ENCODE data around the gene STK32C. TPM values are rescaled to one million over a fixed set of nuclear protein-coding genes. Genes with fewer than 3 reads are reported as not detected.

STK32C gene
- polyA plus RNA-seq, 1 donor from 2014 or later: 23.2 TPM

- H3K9me2 ChIP-seq (ENCODE audit: insufficient read depth, low read length): no peaks in the 10 kb centered on the region
- peaks cover 4% of the 10 kb centered on the region for H3K27me3 ChIP-seq (ENCODE audit: insufficient read depth, low read depth, low read length)
- no peak overlapping the region for H3K27ac ChIP-seq (ENCODE audit: low read length)
- H3K79me2 ChIP-seq (replicated peaks; ENCODE audit: insufficient read depth, low read length): no peaks in the 10 kb centered on the region
- no peak overlapping the region for H3K4me2 ChIP-seq (ENCODE audit: low read length)
- H3K9ac ChIP-seq (ENCODE audit: low read length): no peak overlapping the region
- H3K4me3 ChIP-seq (ENCODE audit: low read length): no peak overlapping the region
- no peaks in the 10 kb centered on the region for H3F3A ChIP-seq (ENCODE audit: insufficient read depth, low read length, poor library complexity, severe bottlenecking)
- TF ChIP-seq CTCF (IDR thresholded peaks at IDR 0.05; ENCODE audit: poor library complexity, severe bottlenecking) (no peak), EP300 (conservative IDR thresholded peaks at IDR 0.05; ENCODE audit: poor library complexity, severe bottlenecking) (no peak), EZH2 (IDR thresholded peaks at IDR 0.05; ENCODE audit: borderline replicate concordance, insufficient read depth, low read length, poor library complexity, severe bottlenecking) (no peak), MXI1 (conservative IDR thresholded peaks at IDR 0.05; ENCODE audit: poor library complexity, severe bottlenecking) (no peak), SMC3 (conservative IDR thresholded peaks at IDR 0.05; ENCODE audit: poor library complexity) (no peak), RAD21 (conservative IDR thresholded peaks at IDR 0.05) (no peak), TAF1 (IDR thresholded peaks at IDR 0.05; ENCODE audit: low read depth) (no peak), POLR2AphosphoS5 (IDR thresholded peaks at IDR 0.05) (no peak), REST (IDR thresholded peaks at IDR 0.05; ENCODE audit: borderline replicate concordance) (no peak)
- no peaks in the 10 kb centered on the region for H4K20me1 ChIP-seq (ENCODE audit: insufficient read depth)
- H3K36me3 ChIP-seq (ENCODE audit: insufficient read depth, low read length): no peaks in the 10 kb centered on the region
- H2AFZ ChIP-seq (ENCODE audit: low read depth, low read length): no peak overlapping the region
- H3K9me3 ChIP-seq (ENCODE audit: low read length): no peaks in the 10 kb centered on the region
Measured at GRCh38 chr10:132313865-132314264, 6.1 kb upstream of the STK32C start.

GRCh38 chr10:132313305-132313704, 5.6 kb upstream of the STK32C start:
- H3F3A ChIP-seq (ENCODE audit: insufficient read depth, low read length, poor library complexity, severe bottlenecking): no peaks in the 10 kb centered on the region
- H3K9me3 ChIP-seq (ENCODE audit: low read length): no peaks in the 10 kb centered on the region
- no peaks in the 10 kb centered on the region for H4K20me1 ChIP-seq (ENCODE audit: insufficient read depth)
- H3K79me2 ChIP-seq (replicated peaks; ENCODE audit: insufficient read depth, low read length): no peaks in the 10 kb centered on the region
- no peak overlapping the region for H3K27ac ChIP-seq (ENCODE audit: low read length)
- H3K9ac ChIP-seq (ENCODE audit: low read length): no peak overlapping the region
- H3K27me3 ChIP-seq (ENCODE audit: insufficient read depth, low read depth, low read length): peaks cover 8% of the 10 kb centered on the region
- TF ChIP-seq EZH2 (IDR thresholded peaks at IDR 0.05; ENCODE audit: borderline replicate concordance, insufficient read depth, low read length, poor library complexity, severe bottlenecking): no peak
- TF ChIP-seq RAD21 (conservative IDR thresholded peaks at IDR 0.05): no peak
- TF ChIP-seq POLR2AphosphoS5 (IDR thresholded peaks at IDR 0.05): no peak
- TF ChIP-seq TAF1 (IDR thresholded peaks at IDR 0.05; ENCODE audit: low read depth): no peak
- no peak for TF ChIP-seq REST (IDR thresholded peaks at IDR 0.05; ENCODE audit: borderline replicate concordance)
- no peak for TF ChIP-seq CTCF (IDR thresholded peaks at IDR 0.05; ENCODE audit: poor library complexity, severe bottlenecking)
- no peak for TF ChIP-seq MXI1 (conservative IDR thresholded peaks at IDR 0.05; ENCODE audit: poor library complexity, severe bottlenecking)
- no peak for TF ChIP-seq EP300 (conservative IDR thresholded peaks at IDR 0.05; ENCODE audit: poor library complexity, severe bottlenecking)
- TF ChIP-seq SMC3 (conservative IDR thresholded peaks at IDR 0.05; ENCODE audit: poor library complexity): no peak
- no peaks in the 10 kb centered on the region for H3K36me3 ChIP-seq (ENCODE audit: insufficient read depth, low read length)
- H3K9me2 ChIP-seq (ENCODE audit: insufficient read depth, low read length): no peaks in the 10 kb centered on the region
- no peak overlapping the region for H3K4me3 ChIP-seq (ENCODE audit: low read length)
- H2AFZ ChIP-seq (ENCODE audit: low read depth, low read length): no peak overlapping the region
- no peak overlapping the region for H3K4me2 ChIP-seq (ENCODE audit: low read length)

All from neural cell (in vitro differentiated cells).